K562 (cell line): ENCODE measurements around the gene ZNF691. TPM values are rescaled to one million over a fixed set of nuclear protein-coding genes. Genes with fewer than 3 reads are reported as not detected.
A peak's percentile ranks its signal among the peaks of the same experiment; 100 is the strongest.

ENCODE experiments used
- GATAD2A ChIP-seq: fragments of 450-650 bp; IDR thresholded peaks from 2 replicates; pipeline ENCODE4 v1.6.1; 2017
- IRF2 ChIP-seq: sonication (generic); formaldehyde crosslinking; IDR thresholded peaks from 2 replicates; pipeline ENCODE4 v1.8.1; 2022; ENCODE audit warnings: mild to moderate bottlenecking, missing genetic modification reagents
- KLF1 ChIP-seq: fragments of 450-650 bp; IDR thresholded peaks from 2 replicates; pipeline ENCODE4 v1.6.1; 2016; ENCODE audit warnings: missing genetic modification characterization, missing compliant biosample characterization
- MED1 ChIP-seq: sonication (generic); formaldehyde crosslinking; IDR thresholded peaks from 2 replicates; pipeline ENCODE4 v1.8.1; 2023; ENCODE audit warnings: missing genetic modification reagents, borderline replicate concordance
- MTA2 ChIP-seq: fragments of 450-650 bp; IDR thresholded peaks from 2 replicates; pipeline ENCODE4 v1.6.1; 2016; ENCODE audit warnings: low read depth
- NBN ChIP-seq: fragments of 450-650 bp; IDR thresholded peaks from 2 replicates; pipeline ENCODE4 v1.6.1; 2016; ENCODE audit warnings: low read depth, mild to moderate bottlenecking
- NCOA6 ChIP-seq: fragments of 450-650 bp; IDR thresholded peaks from 2 replicates; pipeline ENCODE4 v1.6.1; 2017; ENCODE audit warnings: mild to moderate bottlenecking
- SLC30A9 ChIP-seq: fragments of 250-450 bp; sonication (Bioruptor Pico); IDR thresholded peaks from 2 replicates; pipeline ENCODE4 v1.8.0; 2022; ENCODE audit warnings: mild to moderate bottlenecking, moderate library complexity
- SP1 ChIP-seq: sonication (generic); formaldehyde crosslinking; IDR thresholded peaks from 2 replicates; pipeline ENCODE4 v1.8.1; 2022; ENCODE audit warnings: mild to moderate bottlenecking, missing genetic modification reagents
- XRCC4 ChIP-seq: IDR thresholded peaks from one replicate; pipeline ENCODE4 v1.6.1; 2011; ENCODE audit not compliant: insufficient read depth, insufficient read length; ENCODE audit errors: extremely low read depth
- ZNF3 ChIP-seq: fragments of 250-450 bp; sonication (Bioruptor Pico); IDR thresholded peaks from 2 replicates; pipeline ENCODE4 v1.5.0; 2021; ENCODE audit warnings: mild to moderate bottlenecking, moderate library complexity
- ZNF407 ChIP-seq: fragments of 450-650 bp; IDR thresholded peaks from 2 replicates; pipeline ENCODE4 v1.6.1; 2016; ENCODE audit warnings: low read depth
- ZNF408 ChIP-seq: fragments of 250-450 bp; sonication (Bioruptor Pico); IDR thresholded peaks from 2 replicates; pipeline ENCODE4 v1.4.0; 2020; ENCODE audit warnings: low read depth, mild to moderate bottlenecking, moderate library complexity
- ZNF41 ChIP-seq: fragments of 250-450 bp; sonication (Bioruptor Pico); conservative IDR thresholded peaks from 2 replicates; pipeline ENCODE4 v1.4.0; 2020; ENCODE audit warnings: mild to moderate bottlenecking
- ZNF639 ChIP-seq, 2 experiments: fragments of 200-800 bp in 1 of 2; sonication (Bioruptor generic) in 1 of 2; sonication (generic) in 1 of 2; formaldehyde crosslinking in 1 of 2; IDR thresholded peaks in 1 of 2; conservative IDR thresholded peaks in 1 of 2; 2 replicates each; pipeline versions ENCODE4 v1.5.0 to v1.6.1; 2016 to 2020; ENCODE audit warnings: missing compliant biosample characterization in 1 of 2, missing genetic modification characterization in 1 of 2, missing genetic modification reagents in 1 of 2
- ZNF740 ChIP-seq, 3 experiments: fragments of 200-800 bp in 1 of 3; sonication (Bioruptor generic) in 1 of 3; sonication (generic) in 1 of 3; formaldehyde crosslinking in 1 of 3; IDR thresholded peaks; 2 replicates each; pipeline versions ENCODE4 v1.6.1 to v1.8.0; 2016 to 2022; ENCODE audit warnings: mild to moderate bottlenecking in 2 of 3, missing compliant biosample characterization in 2 of 3, missing genetic modification characterization in 2 of 3, missing genetic modification reagents in 1 of 3
- ZSCAN32 ChIP-seq: fragments of 450-650 bp; formaldehyde crosslinking; IDR thresholded peaks from 2 replicates; pipeline ENCODE4 v1.4.0; 2020; ENCODE audit warnings: mild to moderate bottlenecking, moderate library complexity
- polyA plus RNA-seq, 8 experiments: library from polyadenylated mRNA; depleted of rRNA in 4 of 8; stranded (reverse) in 5 of 8; unstranded in 3 of 8; fragments of >200 nt; fragmentation: Nextera tagmentation in 2 of 8; fragmentation: Illumina TruSeq in 1 of 8; extraction: Ambion mirVana in 2 of 8; extraction: Trizol in 1 of 8; gene quantifications; 2 replicates each; pipeline versions ENCODE4 v1.2.1 to v1.2.3, GENCODE V29; 2011 to 2014; ENCODE audit warnings: inconsistent platforms in 1 of 8, missing spikeins in 1 of 8
- total RNA-seq, 7 experiments: library from RNA; depleted of rRNA in 6 of 7; stranded (reverse); fragments of >200 nt in 6 of 7; fragmentation: Illumina TruSeq in 2 of 7; extraction: Trizol in 2 of 7; gene quantifications; 2 replicates each; pipeline versions ENCODE4 v1.2.1 to v1.2.3, GENCODE V29; 2011 to 2021; ENCODE audit warnings: low replicate concordance in 1 of 7

The ZNF691 gene
- total and polyA plus RNA-seq, 9 of the 15 experiments (the other 6 are each of a cell fraction or from before 2014, with no cell fraction given) = 10.7 to 30.4 (median 14.8) TPM

GRCh38 chr1:42846257-42847110, at the start of gene ZNF691 (continued):
- TF ChIP-seq NCOA6 = no peak
- TF ChIP-seq ZNF408 (CRISPR knock-in tag) = no peak
- TF ChIP-seq GATAD2A = peak; percentile 36; the same call in 1 of the 2 replicates
- no peak for TF ChIP-seq SLC30A9 (CRISPR knock-in tag)
- no peak for TF ChIP-seq ZNF41
- TF ChIP-seq ZNF3 (CRISPR knock-in tag) = no peak
- no peak for TF ChIP-seq IRF2 (CRISPR knock-in tag)
- TF ChIP-seq ZNF407 = peak; percentile 87
- TF ChIP-seq MTA2 = no peak
- no peak for TF ChIP-seq ZSCAN32 (CRISPR knock-in tag)
- no peak for TF ChIP-seq KLF1 (tag)
- peak; percentile 90 for TF ChIP-seq SP1 (CRISPR knock-in tag)
- TF ChIP-seq ZNF639 (CRISPR knock-in tag; conservative IDR thresholded peaks at IDR 0.05 in 1 of 2, IDR thresholded peaks at IDR 0.05 in 1 of 2) = no peak; a peak in 1 of 4 replicates
- peak; percentile 75; the same call in 1 of the 2 replicates for TF ChIP-seq ZNF740 (CRISPR knock-in tag; IDR thresholded peaks at IDR 0.05)
- TF ChIP-seq ZNF740 (tag; IDR thresholded peaks at IDR 0.05) = no peak
- TF ChIP-seq NBN = 0 out of 2 replicates have a peak, but pooled peaks have one; percentile 62
- no peak for TF ChIP-seq XRCC4
- TF ChIP-seq MED1 (CRISPR knock-in tag) = no peak
